Neural cell (in vitro differentiated cells): ENCODE results near the gene TNFAIP1. TPM values are rescaled to one million over a fixed set of nuclear protein-coding genes. Genes with fewer than 3 reads are reported as not detected.

ENCODE experiments used
- H2AFZ ChIP-seq: fragments of 200-600, 300-800 bp; sonication (generic), shearing (Covaris generic); 2 replicates; pipeline ENCODE4 v1.6.0; 2014; ENCODE audit warnings: low read depth, mild to moderate bottlenecking, antibody characterized with exemption, low read length, moderate library complexity
- H3F3A ChIP-seq: fragments of 200-600 bp; shearing (Covaris generic); 2 replicates; pipeline ENCODE4 v1.6.1; 2016; ENCODE audit warnings: mild to moderate bottlenecking, moderate library complexity, mixed read lengths, antibody characterized with exemption, low read length; ENCODE audit not compliant: insufficient read depth, poor library complexity, severe bottlenecking
- H3K27ac ChIP-seq: fragments of 200-600, 300-800 bp; sonication (generic), shearing (Covaris generic); 2 replicates; pipeline ENCODE4 v1.5.1; 2014; ENCODE audit warnings: mild to moderate bottlenecking, low read length, moderate library complexity
- H3K27me3 ChIP-seq: fragments of 300-800, 200-600 bp; sonication (generic), shearing (Covaris generic); 2 replicates; pipeline ENCODE4 v1.6.0; 2014; ENCODE audit warnings: mild to moderate bottlenecking, low read depth, low read length, moderate library complexity; ENCODE audit not compliant: insufficient read depth
- H3K36me3 ChIP-seq: fragments of 300-800, 200-600 bp; sonication (generic), shearing (Covaris generic); 2 replicates; pipeline ENCODE4 v1.5.1; 2014; ENCODE audit warnings: mild to moderate bottlenecking, antibody characterized with exemption, low read length, moderate library complexity; ENCODE audit not compliant: insufficient read depth
- H3K4me2 ChIP-seq: fragments of 300-800, 200-600 bp; sonication (generic), shearing (Covaris generic); 2 replicates; pipeline ENCODE4 v1.6.0; 2014; ENCODE audit warnings: mild to moderate bottlenecking, low read length
- H3K4me3 ChIP-seq: fragments of 300-800, 200-600 bp; sonication (generic), shearing (Covaris generic); 2 replicates; pipeline ENCODE4 v1.5.1; 2014; ENCODE audit warnings: mild to moderate bottlenecking, low read length, moderate library complexity
- H3K79me2 ChIP-seq: fragments of 200-600 bp; shearing (Covaris generic); replicated peaks from 2 replicates; pipeline ENCODE4 v1.6.0; 2014; ENCODE audit warnings: mild to moderate bottlenecking, low read length, moderate library complexity; ENCODE audit not compliant: insufficient read depth
- H3K9ac ChIP-seq: fragments of 300-800, 200-600 bp; sonication (generic), shearing (Covaris generic); 2 replicates; pipeline ENCODE4 v1.6.1; 2016; ENCODE audit warnings: mild to moderate bottlenecking, low read length, mixed read lengths
- H3K9me2 ChIP-seq: fragments of 200-600 bp; shearing (Covaris generic); 2 replicates; pipeline ENCODE4 v1.6.1; 2016; ENCODE audit warnings: mild to moderate bottlenecking, low read length, mixed read lengths; ENCODE audit not compliant: insufficient read depth
- H3K9me3 ChIP-seq: fragments of 200-600, 300-800 bp; sonication (generic), shearing (Covaris generic); 2 replicates; pipeline ENCODE4 v1.6.1; 2016; ENCODE audit warnings: mild to moderate bottlenecking, mixed run types, low read length, moderate library complexity, mixed read lengths
- H4K20me1 ChIP-seq: fragments of 200-600 bp; shearing (Covaris generic); 2 replicates; pipeline ENCODE4 v1.6.1; 2016; ENCODE audit warnings: mild to moderate bottlenecking, mixed run types; ENCODE audit not compliant: insufficient read depth
- EP300 ChIP-seq: fragments of 450-650 bp; conservative IDR thresholded peaks from 2 replicates; pipeline ENCODE4 v1.6.1; 2014; ENCODE audit warnings: antibody characterized with exemption, mild to moderate bottlenecking, moderate library complexity; ENCODE audit not compliant: poor library complexity, severe bottlenecking
- EZH2 ChIP-seq: fragments of 200-600, 300-800 bp; shearing (Covaris generic), sonication (generic); IDR thresholded peaks from 2 replicates; pipeline ENCODE4 v1.6.1; 2014; ENCODE audit warnings: antibody characterized with exemption, low read length, borderline replicate concordance, mild to moderate bottlenecking; ENCODE audit not compliant: insufficient read depth, poor library complexity, severe bottlenecking
- MXI1 ChIP-seq: fragments of 450-650 bp; conservative IDR thresholded peaks from 2 replicates; pipeline ENCODE4 v1.6.1; 2014; ENCODE audit warnings: antibody characterized with exemption, mild to moderate bottlenecking; ENCODE audit not compliant: poor library complexity, severe bottlenecking
- POLR2AphosphoS5 ChIP-seq: IDR thresholded peaks from 2 replicates; pipeline ENCODE4 v1.6.1; 2012
- RAD21 ChIP-seq: fragments of 450-650 bp; conservative IDR thresholded peaks from 2 replicates; pipeline ENCODE4 v1.6.1; 2014; ENCODE audit warnings: antibody characterized with exemption, mild to moderate bottlenecking, moderate library complexity
- SMC3 ChIP-seq: fragments of 450-650 bp; conservative IDR thresholded peaks from 2 replicates; pipeline ENCODE4 v1.6.1; 2014; ENCODE audit warnings: antibody characterized with exemption, mild to moderate bottlenecking, moderate library complexity; ENCODE audit not compliant: poor library complexity
- TAF1 ChIP-seq: IDR thresholded peaks from 2 replicates; pipeline ENCODE4 v1.6.1; 2012; ENCODE audit warnings: low read depth
- polyA plus RNA-seq: library from polyadenylated mRNA; depleted of rRNA; stranded (reverse); fragments of >200 nt; gene quantifications from 2 replicates; pipeline ENCODE4 v1.2.3, GENCODE V29; 2014
- TF ChIP-seq, protein P1 (sequence below): fragments of 450-650 bp; IDR thresholded peaks from 2 replicates; pipeline ENCODE4 v1.5.1; 2014; ENCODE audit warnings: antibody characterized with exemption, mild to moderate bottlenecking, moderate library complexity; ENCODE audit not compliant: poor library complexity, severe bottlenecking
- TF ChIP-seq, protein P2 (sequence below): IDR thresholded peaks from 2 replicates; pipeline ENCODE4 v1.6.1; 2012; ENCODE audit warnings: borderline replicate concordance

The TNFAIP1 gene
- polyA plus RNA-seq, 1 donor from 2014 or later = 40.8 TPM

DNA sequence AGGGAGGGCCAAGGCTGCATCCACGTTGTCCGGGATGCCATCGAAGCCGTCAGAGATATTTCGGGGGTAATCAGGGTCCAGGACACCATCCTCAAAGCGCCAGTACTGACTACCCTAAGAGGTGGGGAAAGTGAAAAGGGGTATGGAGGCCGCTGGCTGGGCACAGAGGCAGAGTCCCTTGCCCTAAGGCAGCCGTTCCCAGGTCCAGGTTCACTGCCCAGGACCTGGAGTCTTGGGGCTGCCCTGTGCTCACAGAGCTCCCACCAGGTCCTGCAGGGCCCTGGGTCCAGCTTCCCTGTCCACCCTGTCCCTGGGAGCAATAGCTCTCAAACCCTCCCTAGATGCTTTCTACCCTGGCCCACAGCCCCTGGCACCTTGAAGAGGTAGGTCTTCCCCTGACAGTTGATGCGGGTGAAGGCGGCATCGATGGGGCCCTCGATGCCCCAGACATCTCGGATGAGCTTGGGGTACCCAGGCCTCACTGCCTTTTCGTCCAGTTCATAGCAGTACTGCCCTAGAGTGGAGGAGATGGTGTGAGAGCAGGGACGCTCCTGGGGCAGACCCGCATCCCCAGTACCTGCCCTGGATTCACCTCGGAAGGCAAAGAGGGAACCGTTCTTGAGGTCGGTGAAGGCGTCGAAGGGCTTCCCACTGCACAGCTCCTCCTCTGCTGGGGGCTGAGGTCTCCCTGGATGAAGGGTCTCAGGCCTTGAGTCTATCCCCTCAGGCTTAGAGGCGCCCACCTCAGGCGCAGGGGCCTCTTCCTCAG is 33.5 kb downstream of the TNFAIP1 start:
- Histone ChIP-seq H3K27me3 (no peaks in the 10 kb centered on the region), H3K4me2 (no peak overlapping the region), H3K4me3 (no peak overlapping the region), H4K20me1 (no peaks in the 10 kb centered on the region), H3K9me3 (no peaks in the 10 kb centered on the region), H2AFZ (no peak overlapping the region), H3K36me3 (no peaks in the 10 kb centered on the region), H3K9me2 (no peaks in the 10 kb centered on the region), H3K9ac (no peak overlapping the region), H3K79me2 (peaks cover 3% of the 10 kb centered on the region), H3K27ac (no peak overlapping the region), H3F3A (peaks cover 3% of the 10 kb centered on the region)
- TF ChIP-seq EP300 (no peak), MXI1 (no peak), TAF1 (no peak), SMC3 (no peak), POLR2AphosphoS5 (no peak), RAD21 (no peak), EZH2 (no peak)
- TF ChIP-seq, protein P1, sequence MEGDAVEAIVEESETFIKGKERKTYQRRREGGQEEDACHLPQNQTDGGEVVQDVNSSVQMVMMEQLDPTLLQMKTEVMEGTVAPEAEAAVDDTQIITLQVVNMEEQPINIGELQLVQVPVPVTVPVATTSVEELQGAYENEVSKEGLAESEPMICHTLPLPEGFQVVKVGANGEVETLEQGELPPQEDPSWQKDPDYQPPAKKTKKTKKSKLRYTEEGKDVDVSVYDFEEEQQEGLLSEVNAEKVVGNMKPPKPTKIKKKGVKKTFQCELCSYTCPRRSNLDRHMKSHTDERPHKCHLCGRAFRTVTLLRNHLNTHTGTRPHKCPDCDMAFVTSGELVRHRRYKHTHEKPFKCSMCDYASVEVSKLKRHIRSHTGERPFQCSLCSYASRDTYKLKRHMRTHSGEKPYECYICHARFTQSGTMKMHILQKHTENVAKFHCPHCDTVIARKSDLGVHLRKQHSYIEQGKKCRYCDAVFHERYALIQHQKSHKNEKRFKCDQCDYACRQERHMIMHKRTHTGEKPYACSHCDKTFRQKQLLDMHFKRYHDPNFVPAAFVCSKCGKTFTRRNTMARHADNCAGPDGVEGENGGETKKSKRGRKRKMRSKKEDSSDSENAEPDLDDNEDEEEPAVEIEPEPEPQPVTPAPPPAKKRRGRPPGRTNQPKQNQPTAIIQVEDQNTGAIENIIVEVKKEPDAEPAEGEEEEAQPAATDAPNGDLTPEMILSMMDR = no peak
- TF ChIP-seq, protein P2, sequence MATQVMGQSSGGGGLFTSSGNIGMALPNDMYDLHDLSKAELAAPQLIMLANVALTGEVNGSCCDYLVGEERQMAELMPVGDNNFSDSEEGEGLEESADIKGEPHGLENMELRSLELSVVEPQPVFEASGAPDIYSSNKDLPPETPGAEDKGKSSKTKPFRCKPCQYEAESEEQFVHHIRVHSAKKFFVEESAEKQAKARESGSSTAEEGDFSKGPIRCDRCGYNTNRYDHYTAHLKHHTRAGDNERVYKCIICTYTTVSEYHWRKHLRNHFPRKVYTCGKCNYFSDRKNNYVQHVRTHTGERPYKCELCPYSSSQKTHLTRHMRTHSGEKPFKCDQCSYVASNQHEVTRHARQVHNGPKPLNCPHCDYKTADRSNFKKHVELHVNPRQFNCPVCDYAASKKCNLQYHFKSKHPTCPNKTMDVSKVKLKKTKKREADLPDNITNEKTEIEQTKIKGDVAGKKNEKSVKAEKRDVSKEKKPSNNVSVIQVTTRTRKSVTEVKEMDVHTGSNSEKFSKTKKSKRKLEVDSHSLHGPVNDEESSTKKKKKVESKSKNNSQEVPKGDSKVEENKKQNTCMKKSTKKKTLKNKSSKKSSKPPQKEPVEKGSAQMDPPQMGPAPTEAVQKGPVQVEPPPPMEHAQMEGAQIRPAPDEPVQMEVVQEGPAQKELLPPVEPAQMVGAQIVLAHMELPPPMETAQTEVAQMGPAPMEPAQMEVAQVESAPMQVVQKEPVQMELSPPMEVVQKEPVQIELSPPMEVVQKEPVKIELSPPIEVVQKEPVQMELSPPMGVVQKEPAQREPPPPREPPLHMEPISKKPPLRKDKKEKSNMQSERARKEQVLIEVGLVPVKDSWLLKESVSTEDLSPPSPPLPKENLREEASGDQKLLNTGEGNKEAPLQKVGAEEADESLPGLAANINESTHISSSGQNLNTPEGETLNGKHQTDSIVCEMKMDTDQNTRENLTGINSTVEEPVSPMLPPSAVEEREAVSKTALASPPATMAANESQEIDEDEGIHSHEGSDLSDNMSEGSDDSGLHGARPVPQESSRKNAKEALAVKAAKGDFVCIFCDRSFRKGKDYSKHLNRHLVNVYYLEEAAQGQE = no peak

DNA sequence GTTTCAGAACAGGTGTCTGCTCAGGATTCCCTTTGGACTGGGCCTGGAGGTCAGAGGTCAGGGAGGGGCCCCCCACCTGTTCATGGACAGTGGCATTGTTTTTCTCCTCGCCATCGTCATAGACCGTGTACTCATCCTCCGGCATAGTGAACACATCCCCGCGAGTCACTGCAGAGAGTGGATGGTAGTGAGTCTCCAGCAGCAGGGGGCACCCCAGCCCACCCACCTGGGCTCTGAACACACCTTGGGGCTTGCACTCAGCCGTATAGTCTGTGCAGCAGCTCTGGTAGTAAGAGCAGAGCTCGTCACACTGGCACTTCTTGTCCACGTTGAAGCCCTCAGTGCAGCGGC is 34.1 kb downstream of the TNFAIP1 start:
- no peak overlapping the region for H3K4me3 ChIP-seq
- no peaks in the 10 kb centered on the region for H3K9me3 ChIP-seq
- H3K27me3 ChIP-seq = no peaks in the 10 kb centered on the region
- no peak overlapping the region for H2AFZ ChIP-seq
- peaks cover 8% of the 10 kb centered on the region for H3K79me2 ChIP-seq
- no peak overlapping the region for H3K9ac ChIP-seq
- no peaks in the 10 kb centered on the region for H3K9me2 ChIP-seq
- TF ChIP-seq, protein P1 = peak; percentile 13
- TF ChIP-seq MXI1 = no peak
- H3K4me2 ChIP-seq = no peak overlapping the region
- H3K36me3 ChIP-seq = no peaks in the 10 kb centered on the region
- H4K20me1 ChIP-seq = no peaks in the 10 kb centered on the region
- H3F3A ChIP-seq = peaks cover 3% of the 10 kb centered on the region
- peak overlapping the region; percentile 96 for H3K27ac ChIP-seq
